Heart left ventricle (tissue), 13 donors: Measurements from ENCODE around the gene GRM7.

Experiments
- POLR2A ChIP-seq, 2 donors: fragments of 450-650 bp; IDR thresholded peaks; one replicate each; pipeline ENCODE4 v1.6.1; 2017; ENCODE audit warnings: antibody characterized with exemption in 2 of 2, mild to moderate bottlenecking in 2 of 2, moderate library complexity in 2 of 2
- TF ChIP-seq, protein P1 (sequence below), 12 donors: fragments of 200-600 bp; sonication (generic) in 4 of 12; IDR thresholded peaks; one replicate each; pipeline versions ENCODE4 v1.5.0 to v1.8.0; 2018 to 2022; ENCODE audit warnings: antibody characterized with exemption in 12 of 12, mild to moderate bottlenecking in 5 of 12
- donor health status: ischemic (EF 13 %, LVEDD 7.1; RV severe dilation, severe dysfunction).
- donor health status: DM: no; HTN: yes; CAD: no.
- donor health status: DM: no; HTN: no; CAD: no.
- donor health status: ischemic (EF 25% LVEDD 6.9; RV normal size, moderate dysfunction).
- donor health status: ischemic (EF 25% LVEDD 5.7; RV mildly dilated, moderate dysfunction).
- donor health status: ischemic (EF 35%, LVEDD 5.7; RV mildly dilated, moderate dysfunction).
- donor health status: nonischemic (EF 11% LVEDD 7.7; RV severe dilation, severe dysfunction).
- donor health status: DM: yes; HTN: yes; CAD: no.
- donor health status: PGD.
- donor health status: ischemic (EF 29% LVEDD 5.4; RV normal size, mild dysfunction).
- donor health status: nonischemic (EF 23%, LVEDD 6.1; RV moderate dilation, normal function).

DNA sequence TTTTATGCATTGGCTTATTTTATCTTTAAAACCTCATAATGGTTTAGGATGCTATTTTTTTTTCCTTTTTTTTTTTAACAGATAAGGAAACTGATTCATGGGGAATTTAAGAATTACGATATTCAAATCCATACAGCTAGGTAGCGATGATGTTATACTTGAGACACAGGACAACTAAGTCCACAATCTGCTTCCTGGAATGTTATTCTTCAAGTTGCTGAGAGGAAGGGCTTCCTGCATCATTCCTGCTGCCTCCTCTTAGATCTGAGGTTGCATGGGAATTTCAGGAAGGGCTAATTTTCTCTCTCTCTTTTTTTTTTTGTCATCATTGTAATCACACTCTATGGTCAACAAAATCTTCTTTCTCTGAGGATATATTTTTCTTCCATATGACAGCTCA, 595.5 kb downstream of the GRM7 start:
- TF ChIP-seq, protein P1, sequence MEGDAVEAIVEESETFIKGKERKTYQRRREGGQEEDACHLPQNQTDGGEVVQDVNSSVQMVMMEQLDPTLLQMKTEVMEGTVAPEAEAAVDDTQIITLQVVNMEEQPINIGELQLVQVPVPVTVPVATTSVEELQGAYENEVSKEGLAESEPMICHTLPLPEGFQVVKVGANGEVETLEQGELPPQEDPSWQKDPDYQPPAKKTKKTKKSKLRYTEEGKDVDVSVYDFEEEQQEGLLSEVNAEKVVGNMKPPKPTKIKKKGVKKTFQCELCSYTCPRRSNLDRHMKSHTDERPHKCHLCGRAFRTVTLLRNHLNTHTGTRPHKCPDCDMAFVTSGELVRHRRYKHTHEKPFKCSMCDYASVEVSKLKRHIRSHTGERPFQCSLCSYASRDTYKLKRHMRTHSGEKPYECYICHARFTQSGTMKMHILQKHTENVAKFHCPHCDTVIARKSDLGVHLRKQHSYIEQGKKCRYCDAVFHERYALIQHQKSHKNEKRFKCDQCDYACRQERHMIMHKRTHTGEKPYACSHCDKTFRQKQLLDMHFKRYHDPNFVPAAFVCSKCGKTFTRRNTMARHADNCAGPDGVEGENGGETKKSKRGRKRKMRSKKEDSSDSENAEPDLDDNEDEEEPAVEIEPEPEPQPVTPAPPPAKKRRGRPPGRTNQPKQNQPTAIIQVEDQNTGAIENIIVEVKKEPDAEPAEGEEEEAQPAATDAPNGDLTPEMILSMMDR (IDR thresholded peaks at IDR 0.05): no peak
- no peak for TF ChIP-seq POLR2A (IDR thresholded peaks at IDR 0.05)
